Thyroid gland (tissue), 4 donors: ENCODE measurements around the gene TMEM207. TPM values are rescaled to one million over a fixed set of nuclear protein-coding genes. Genes with fewer than 3 reads are reported as not detected.

Experiments
- DNase-seq, 2 donors: peaks; one replicate each; pipeline ENCODE4 v3.0.0-alpha.2; 2019
- H3K27ac ChIP-seq, 3 donors: fragments of 200-600 bp; sonication (generic); 1 replicate in 2 of 3; 2 replicates in 1 of 3; pipeline ENCODE4 v1.5.1; 2016 to 2019; ENCODE audit warnings: mild to moderate bottlenecking in 1 of 3, moderate library complexity in 1 of 3
- H3K27me3 ChIP-seq: fragments of 200-600 bp; sonication (generic); one replicate; pipeline ENCODE4 v1.5.1; 2019
- H3K36me3 ChIP-seq, 2 donors: fragments of 200-600 bp; sonication (generic); one replicate each; pipeline ENCODE4 v1.5.1; 2016 to 2019
- H3K4me1 ChIP-seq, 2 donors: fragments of 200-600 bp; sonication (generic); one replicate each; pipeline ENCODE4 v1.5.1; 2017 to 2019
- H3K4me3 ChIP-seq, 3 donors: fragments of 200-600 bp; sonication (generic); replicated peaks in 1 of 3; 1 replicate in 2 of 3; 2 replicates in 1 of 3; pipeline ENCODE4 v1.5.1; 2016; ENCODE audit warnings: mild to moderate bottlenecking in 1 of 3
- H3K9me3 ChIP-seq: fragments of 200-600 bp; sonication (generic); one replicate; pipeline ENCODE4 v1.5.1; 2017
- POLR2A ChIP-seq, 2 donors: fragments of 450-650 bp; IDR thresholded peaks; one replicate each; pipeline ENCODE4 v1.6.1; 2017; ENCODE audit warnings: antibody characterized with exemption in 2 of 2, mild to moderate bottlenecking in 2 of 2, moderate library complexity in 1 of 2
- WGBS, 2 donors: methylation state at CpG; one replicate each; pipeline ENCODE4 v1.1.5; 2017; 5-methylcytosine and 5-hydroxymethylcytosine counted together
- intact Hi-C: fragments of 100-400 bp; cut with DNase I; formaldehyde crosslinking; loops from one replicate; pipeline ENCODE4 v1.15.1; 2023
- total RNA-seq, 4 donors: library from RNA; depleted of rRNA; stranded (reverse); fragments of >200 nt; gene quantifications; one replicate each; pipeline ENCODE4 v1.2.3, GENCODE V29; 2016
- TF ChIP-seq, protein P1 (sequence below), 6 experiments: fragments of 200-600 bp in 3 of 6; fragments of 450-650 bp in 3 of 6; sonication (generic) in 3 of 6; IDR thresholded peaks; one replicate each; pipeline ENCODE4 v1.5.1; 2016 to 2019; ENCODE audit warnings: antibody characterized with exemption in 6 of 6, mild to moderate bottlenecking in 2 of 6, inconsistent platforms in 1 of 6, moderate library complexity in 1 of 6

The TMEM207 gene
- total RNA-seq, 4 donors from 2014 or later, result not detected

- no peaks in the 10 kb centered on the region for H3K36me3 ChIP-seq
- H3K9me3 ChIP-seq, result no peaks in the 10 kb centered on the region
- intact Hi-C loops, result no loop called here
- H3K4me3 ChIP-seq, result no peak overlapping the region
- TF ChIP-seq, protein P1, sequence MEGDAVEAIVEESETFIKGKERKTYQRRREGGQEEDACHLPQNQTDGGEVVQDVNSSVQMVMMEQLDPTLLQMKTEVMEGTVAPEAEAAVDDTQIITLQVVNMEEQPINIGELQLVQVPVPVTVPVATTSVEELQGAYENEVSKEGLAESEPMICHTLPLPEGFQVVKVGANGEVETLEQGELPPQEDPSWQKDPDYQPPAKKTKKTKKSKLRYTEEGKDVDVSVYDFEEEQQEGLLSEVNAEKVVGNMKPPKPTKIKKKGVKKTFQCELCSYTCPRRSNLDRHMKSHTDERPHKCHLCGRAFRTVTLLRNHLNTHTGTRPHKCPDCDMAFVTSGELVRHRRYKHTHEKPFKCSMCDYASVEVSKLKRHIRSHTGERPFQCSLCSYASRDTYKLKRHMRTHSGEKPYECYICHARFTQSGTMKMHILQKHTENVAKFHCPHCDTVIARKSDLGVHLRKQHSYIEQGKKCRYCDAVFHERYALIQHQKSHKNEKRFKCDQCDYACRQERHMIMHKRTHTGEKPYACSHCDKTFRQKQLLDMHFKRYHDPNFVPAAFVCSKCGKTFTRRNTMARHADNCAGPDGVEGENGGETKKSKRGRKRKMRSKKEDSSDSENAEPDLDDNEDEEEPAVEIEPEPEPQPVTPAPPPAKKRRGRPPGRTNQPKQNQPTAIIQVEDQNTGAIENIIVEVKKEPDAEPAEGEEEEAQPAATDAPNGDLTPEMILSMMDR (IDR thresholded peaks at IDR 0.05), result no peak
- no peak for TF ChIP-seq POLR2A (IDR thresholded peaks at IDR 0.05)
- H3K27me3 ChIP-seq, result no peaks in the 10 kb centered on the region
- no peak for DNase-seq
- 96% methylated on average over 7 to 8 of the region's 8 CpGs for WGBS, 2 donors
- H3K4me1 ChIP-seq, result no peaks in the 10 kb centered on the region
- H3K27ac ChIP-seq, result no peak overlapping the region
Measured at GRCh38 chr3:190399677-190400076, 50.0 kb downstream of the TMEM207 start.

DNA sequence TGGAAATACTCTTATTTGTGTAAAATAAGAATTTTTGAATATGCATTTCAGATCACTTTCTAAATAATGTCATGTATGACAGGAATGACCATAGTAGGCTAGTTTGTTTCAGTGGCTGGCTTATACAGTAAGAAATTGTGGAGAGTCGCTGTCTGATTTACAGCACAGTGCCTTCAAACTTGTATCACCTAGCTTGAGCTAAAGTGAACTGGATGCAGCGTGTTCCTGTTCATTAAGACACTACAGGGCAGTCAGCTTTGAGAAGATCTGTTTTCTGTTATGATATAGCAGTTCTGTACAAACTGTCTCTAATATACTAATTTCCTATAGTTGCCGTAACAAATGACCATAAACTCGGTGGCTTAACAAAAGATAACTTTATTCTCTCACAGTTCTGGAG, 51.8 kb downstream of the TMEM207 start:
- no peak overlapping the region for H3K4me3 ChIP-seq
- intact Hi-C loops, result no loop called here
- H3K27me3 ChIP-seq, result no peaks in the 10 kb centered on the region
- no peaks in the 10 kb centered on the region for H3K36me3 ChIP-seq
- no peak overlapping the region for H3K27ac ChIP-seq
- no peaks in the 10 kb centered on the region for H3K4me1 ChIP-seq
- WGBS, 2 donors, result 91 to 92% methylated on average over 4 of the region's 4 CpGs
- H3K9me3 ChIP-seq, result no peaks in the 10 kb centered on the region
- DNase-seq, result no peak
- no peak for TF ChIP-seq POLR2A (IDR thresholded peaks at IDR 0.05)
- TF ChIP-seq, protein P1 (IDR thresholded peaks at IDR 0.05), result no peak

DNA sequence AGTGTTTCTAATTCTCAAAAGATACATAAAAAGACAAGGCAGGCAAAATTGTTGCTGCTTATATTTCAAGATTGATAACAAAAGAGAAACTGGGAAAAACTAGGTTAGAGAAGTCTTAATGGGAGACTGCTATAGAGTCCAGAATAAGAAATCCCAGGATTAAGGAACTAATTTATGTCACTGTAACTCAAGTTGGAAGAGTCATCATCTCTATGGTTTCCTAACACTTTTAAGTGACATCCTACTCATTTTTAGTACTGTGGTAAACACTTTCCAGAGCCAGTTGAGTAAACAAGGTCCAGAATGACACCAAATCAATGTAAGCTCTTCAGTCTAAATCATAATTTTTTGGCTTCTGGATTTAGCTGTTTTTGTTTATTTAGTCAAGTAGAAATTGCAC, 53.7 kb downstream of the TMEM207 start:
- Histone ChIP-seq H3K27ac (no peak overlapping the region), H3K4me3 (no peak overlapping the region), H3K36me3 (no peaks in the 10 kb centered on the region), H3K4me1 (no peaks in the 10 kb centered on the region), H3K27me3 (no peaks in the 10 kb centered on the region), H3K9me3 (no peaks in the 10 kb centered on the region)
- intact Hi-C loops, result no loop called here
- TF ChIP-seq, protein P1 (IDR thresholded peaks at IDR 0.05), result no peak
- TF ChIP-seq POLR2A (IDR thresholded peaks at IDR 0.05), result no peak
- no peak for DNase-seq

- no peaks in the 10 kb centered on the region for H3K9me3 ChIP-seq
- intact Hi-C loops, result no loop called here
- 76 to 86% methylated on average over 3 of the region's 3 CpGs for WGBS, 2 donors
- peaks cover 37 to 48% of the 10 kb centered on the region in 2 donors for H3K4me1 ChIP-seq
- H3K4me3 ChIP-seq, result no peak overlapping the region
- no peak for DNase-seq
- H3K36me3 ChIP-seq, result no peaks in the 10 kb centered on the region
- peak overlapping the region; percentile 68 to 88 (median 83) for H3K27ac ChIP-seq
- H3K27me3 ChIP-seq, result no peaks in the 10 kb centered on the region
- TF ChIP-seq POLR2A (IDR thresholded peaks at IDR 0.05), result no peak
- TF ChIP-seq, protein P1 (IDR thresholded peaks at IDR 0.05), result no peak
Measured at GRCh38 chr3:190388703-190389102, 61.0 kb downstream of the TMEM207 start.

GRCh38 chr3:190387578-190388213, 62.0 kb downstream of the TMEM207 start, which contains the start of gene CLDN16:
Gene CLDN16 (plus strand): TSS chr3:190388163. CDS start chr3:190388330, 167 bp downstream.
- WGBS, 2 donors, result 43 to 44% methylated on average over 12 of the region's 12 CpGs
- intact Hi-C loops, result no loop called here
- Histone ChIP-seq H3K4me3 (no peak within 1 kb of the TSS), H3K9me3 (no peaks in the 10 kb centered on the region), H3K4me1 (peaks cover 37 to 48% of the 10 kb centered on the region in 2 donors), H3K27me3 (no peaks in the 10 kb centered on the region), H3K36me3 (no peaks in the 10 kb centered on the region), H3K27ac (peak within 1 kb of the TSS; percentile 68 to 88 (median 83))
- DNase-seq, result peak; percentile 80
- peak in 1 of 2 donors; percentile 20 for TF ChIP-seq POLR2A (IDR thresholded peaks at IDR 0.05)
- TF ChIP-seq, protein P1 (IDR thresholded peaks at IDR 0.05), result no peak
